HG02852 (cell line): Measurements from ENCODE around the gene EEF1G.

Source experiments
- ATAC-seq: cut with Tn5 transposase; IDR thresholded peaks from one replicate; pipeline ENCODE4 v1.9.1; 2021; ENCODE audit warnings: mild to moderate bottlenecking, moderate library complexity; ENCODE audit not compliant: unreplicated experiment

Gene EEF1G

DNA sequence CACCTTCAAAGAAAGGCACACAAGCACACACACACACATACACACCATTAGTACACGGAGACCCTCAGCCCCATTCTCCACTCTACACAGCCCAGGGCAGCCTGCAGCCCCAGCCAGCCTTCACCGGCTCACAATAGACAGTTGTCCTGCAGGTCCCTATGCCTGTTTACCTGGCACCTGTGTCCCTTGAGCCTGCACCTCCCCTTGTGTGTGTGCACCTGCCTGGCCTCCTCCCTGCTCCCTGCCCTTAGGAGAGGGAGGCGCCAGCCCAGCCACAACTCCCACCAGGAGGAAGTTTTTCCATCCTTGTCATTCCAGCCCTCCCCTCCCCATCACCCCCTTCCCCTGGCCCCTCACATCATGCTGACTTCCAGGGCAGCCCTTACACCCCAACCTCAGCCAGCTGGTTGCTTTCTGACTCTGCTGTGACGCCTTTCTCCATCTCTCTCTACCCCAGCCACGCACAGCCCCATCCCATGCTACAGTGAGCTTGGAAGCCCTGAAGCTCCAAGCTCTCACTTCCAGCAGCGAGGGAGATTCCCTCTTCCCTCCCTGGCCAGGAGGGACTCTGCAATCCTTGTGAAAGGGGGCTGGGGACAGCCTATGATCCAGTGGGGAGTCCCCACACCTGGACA lies 31.5 kb downstream of the EEF1G start:
- ATAC-seq: no peak

- ATAC-seq: peak; percentile 37
Observed at GRCh38 chr11:62540804-62541701, 32.6 kb downstream of the EEF1G start.

GRCh38 chr11:62539238-62539925 lies 34.3 kb downstream of the EEF1G start:
- no peak for ATAC-seq

DNA sequence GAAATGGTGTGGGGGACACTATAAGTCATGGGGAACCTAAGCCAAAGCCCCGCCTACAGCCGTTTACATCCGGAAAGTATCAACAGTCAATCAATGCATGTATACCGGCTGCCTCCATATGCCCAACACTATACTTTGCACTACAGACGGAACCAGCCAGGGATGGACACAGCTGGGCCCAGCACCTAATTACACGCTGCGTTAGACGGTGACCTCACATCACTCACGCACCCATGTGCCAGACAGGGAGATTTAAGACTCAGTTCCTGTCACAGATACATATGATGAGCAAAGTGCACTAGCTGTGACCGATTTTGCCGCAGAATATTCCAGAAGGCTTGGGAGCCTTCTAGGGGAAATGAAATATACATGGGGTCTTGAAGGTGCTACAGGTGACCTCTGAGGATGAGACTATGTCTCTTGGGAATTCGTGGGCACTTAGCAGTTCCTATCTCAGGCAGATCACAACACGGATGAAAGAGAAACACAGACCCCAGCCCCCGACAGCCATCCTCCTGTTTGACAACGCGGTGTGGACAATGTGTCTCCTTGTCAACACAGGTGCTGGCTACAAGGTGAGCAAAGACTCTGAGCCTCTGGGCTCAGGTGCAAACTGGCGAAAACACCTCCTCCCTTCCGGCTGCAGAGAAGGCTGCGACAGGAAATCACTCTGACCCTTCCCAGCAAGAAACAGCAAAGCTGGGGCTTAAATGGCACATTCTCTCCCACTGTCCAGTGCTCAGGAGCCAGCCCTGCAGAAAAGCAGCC lies 35.0 kb downstream of the EEF1G start:
- no peak for ATAC-seq

DNA sequence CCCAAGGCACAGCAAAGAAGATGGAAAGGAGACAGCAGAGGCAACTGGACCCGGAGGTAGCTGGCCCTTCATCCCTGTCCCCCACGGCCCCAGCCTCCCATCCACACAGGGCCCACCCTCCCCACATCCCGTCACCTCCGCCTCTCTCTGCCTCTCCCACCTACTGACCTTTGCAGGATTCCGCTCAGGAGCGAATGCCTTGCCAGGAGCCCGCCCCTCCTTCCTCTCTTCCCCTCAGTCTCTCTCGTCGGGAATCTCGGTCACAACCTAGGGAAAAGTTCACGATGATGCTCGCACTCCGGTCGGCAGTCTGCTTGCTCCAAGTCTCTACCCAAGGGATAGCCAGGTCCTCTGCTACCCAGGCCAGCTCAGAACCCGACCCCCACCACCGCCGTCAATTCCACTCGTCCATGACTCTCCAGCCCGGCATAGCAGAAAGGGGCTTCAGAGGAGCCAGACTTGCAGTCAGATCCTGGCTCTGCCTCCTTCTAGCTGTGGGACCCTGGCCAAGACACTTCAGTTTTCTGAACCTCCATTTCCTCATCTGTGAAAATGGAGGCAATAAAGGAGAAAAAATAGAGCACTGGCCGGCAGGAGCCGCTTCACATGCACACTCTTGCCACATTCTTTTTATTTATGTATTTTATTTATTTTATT lies 37.3 kb downstream of the EEF1G start:
- no peak for ATAC-seq

DNA sequence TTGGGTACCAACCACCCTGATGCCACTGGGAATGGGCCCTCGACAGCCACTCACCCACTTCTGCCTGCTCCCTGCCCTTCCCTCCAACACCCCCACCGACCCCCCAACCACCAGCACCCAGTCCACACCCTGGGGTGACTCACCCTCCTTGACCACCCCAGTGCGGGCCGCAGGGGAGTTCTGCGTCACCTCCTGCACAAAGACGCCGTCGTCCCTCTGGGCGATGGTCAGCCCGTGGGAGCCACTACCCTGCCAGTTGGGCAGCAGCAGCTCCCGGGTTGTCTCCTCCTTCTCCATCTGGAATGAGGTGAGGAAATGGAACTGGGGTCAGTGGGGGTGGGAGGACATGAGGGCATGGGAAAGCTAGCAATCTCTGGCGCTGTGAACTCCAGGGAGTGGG lies 37.9 kb downstream of the EEF1G start:
- ATAC-seq: no peak

- ATAC-seq: no peak
Observed at GRCh38 chr11:62534779-62535545, 38.7 kb downstream of the EEF1G start.

DNA sequence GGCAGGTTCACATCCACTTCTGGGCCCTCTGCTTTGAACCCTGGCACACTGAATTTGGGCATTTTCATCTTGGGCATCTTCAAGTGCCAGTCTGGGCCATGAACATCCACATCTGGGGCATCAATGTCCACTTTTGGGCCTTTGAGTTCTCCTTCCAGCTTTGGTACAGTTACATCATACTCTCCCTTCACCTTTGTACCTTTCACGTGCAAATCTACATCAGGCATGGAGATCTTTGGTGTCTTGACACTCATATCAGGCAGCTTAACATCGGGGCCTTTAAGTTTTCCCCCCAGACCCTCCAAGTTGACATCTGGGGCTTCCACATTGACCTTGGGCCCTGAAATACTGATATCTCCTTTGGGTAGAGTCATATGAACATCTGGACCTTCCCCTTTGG lies 41.6 kb downstream of the EEF1G start:
- ATAC-seq: no peak

DNA sequence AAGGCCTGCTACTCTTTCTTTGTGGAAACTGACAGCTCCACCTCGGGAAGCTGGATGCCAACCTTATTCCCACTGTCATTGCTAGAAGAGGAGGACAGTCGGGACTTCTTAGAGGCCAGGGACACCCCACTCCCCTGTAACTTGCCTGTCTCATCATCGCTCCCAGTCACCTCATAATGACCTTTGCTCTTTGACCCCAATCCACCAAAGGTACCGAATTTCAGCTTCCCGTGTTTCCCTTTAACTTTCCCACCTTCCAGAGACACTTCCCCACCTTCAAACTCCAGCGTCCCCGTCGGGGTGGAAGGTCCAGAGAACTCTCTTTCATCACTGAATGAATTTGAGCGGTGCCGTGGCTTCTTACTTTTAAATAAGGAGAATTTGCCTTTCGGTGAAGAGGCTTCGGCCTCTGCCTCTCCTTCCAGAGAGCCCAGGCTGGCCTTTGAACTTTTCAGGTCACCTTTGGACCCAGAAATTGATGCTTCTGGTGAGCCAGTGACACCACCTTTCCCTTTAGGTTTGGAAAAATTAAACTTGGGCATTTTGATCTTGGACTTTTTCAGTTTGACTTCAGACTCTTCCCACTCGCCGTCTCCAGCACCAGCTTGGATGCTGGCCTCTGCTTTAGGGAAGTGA lies 56.8 kb downstream of the EEF1G start:
- ATAC-seq: no peak

- peak; percentile 43 for ATAC-seq
Observed at GRCh38 chr11:62514151-62514550, 59.5 kb downstream of the EEF1G start.

DNA sequence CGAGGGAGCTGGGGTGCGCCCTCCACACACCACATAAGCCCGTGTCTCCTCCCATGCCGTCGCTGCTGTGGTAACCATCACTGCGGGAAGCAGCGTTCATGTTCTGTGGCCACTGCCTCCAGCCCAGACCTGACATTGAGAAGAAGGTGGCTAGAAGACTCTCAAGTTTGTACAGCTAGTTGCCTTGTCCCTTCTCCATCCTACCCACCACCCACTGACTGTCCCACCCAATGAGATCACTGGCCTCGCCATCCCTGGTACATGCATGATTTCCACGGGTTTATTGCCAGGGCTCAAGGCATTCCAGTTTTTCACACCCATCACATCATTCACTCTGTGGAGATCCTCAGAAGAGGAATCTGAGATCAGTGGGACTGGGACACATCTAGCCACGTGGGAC lies 60.1 kb downstream of the EEF1G start:
- no peak for ATAC-seq

DNA sequence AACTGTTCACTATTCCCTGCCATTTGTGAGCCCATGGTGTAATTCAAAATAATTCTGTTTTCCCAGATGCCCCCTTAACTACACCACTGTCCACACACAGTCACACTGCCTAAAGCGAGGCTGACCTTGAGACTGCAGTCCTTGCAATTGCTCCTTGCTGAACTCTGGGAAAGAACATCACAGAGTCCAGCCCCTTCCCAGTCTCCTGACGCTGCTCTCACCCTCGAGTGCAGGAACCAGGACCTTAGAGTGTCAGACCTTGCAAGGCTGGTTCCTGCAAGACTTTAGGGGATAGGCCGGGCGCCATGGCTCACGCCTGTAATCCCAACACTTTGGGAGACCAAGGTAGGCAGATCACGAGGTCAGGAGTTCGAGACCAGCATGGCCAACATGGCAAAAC lies 60.7 kb downstream of the EEF1G start:
- no peak for ATAC-seq
